Heart left ventricle (tissue), 16 donors: ENCODE results near the gene TAP2. TPM values are rescaled to one million over a fixed set of nuclear protein-coding genes. Genes with fewer than 3 reads are reported as not detected.

Source experiments
- ATAC-seq, 4 donors: fragments of 200-7000 bp; cut with Tn5 transposase; one replicate each; pipeline ENCODE4 v1.9.1; 2020 to 2022; ENCODE audit warnings: moderate library complexity in 4 of 4, mild to moderate bottlenecking in 3 of 4, moderate number of reproducible peaks in 1 of 4
- DNase-seq, 5 donors: peaks; one replicate each; pipeline ENCODE4 v3.0.0-alpha.2; 2020
- H3K27ac ChIP-seq, 12 donors: fragments of 200-600 bp; sonication (generic) in 4 of 12; one replicate each; pipeline versions ENCODE4 v1.5.0 to v1.8.0; 2016 to 2022; ENCODE audit warnings: mild to moderate bottlenecking in 2 of 12
- H3K27me3 ChIP-seq, 9 donors: fragments of 200-600 bp; sonication (generic) in 2 of 9; one replicate each; pipeline versions ENCODE4 v1.5.1 to v1.8.0; 2016 to 2022; ENCODE audit warnings: mild to moderate bottlenecking in 3 of 9
- H3K36me3 ChIP-seq, 9 donors: fragments of 200-600 bp; sonication (generic) in 2 of 9; one replicate each; pipeline versions ENCODE4 v1.5.0 to v1.8.0; 2018 to 2022; ENCODE audit warnings: mild to moderate bottlenecking in 2 of 9
- H3K4me1 ChIP-seq, 12 donors: fragments of 200-600 bp; sonication (generic) in 4 of 12; one replicate each; pipeline versions ENCODE4 v1.5.0 to v1.8.0; 2016 to 2022; ENCODE audit warnings: mild to moderate bottlenecking in 3 of 12
- H3K4me3 ChIP-seq, 12 donors: fragments of 200-600 bp; sonication (generic) in 4 of 12; one replicate each; pipeline versions ENCODE4 v1.5.0 to v1.8.0; 2017 to 2022; ENCODE audit warnings: mild to moderate bottlenecking in 9 of 12, moderate library complexity in 4 of 12
- H3K9me3 ChIP-seq, 12 donors: fragments of 200-600 bp; sonication (generic) in 4 of 12; one replicate each; pipeline versions ENCODE4 v1.5.0 to v1.8.0; 2016 to 2022; ENCODE audit warnings: mild to moderate bottlenecking in 1 of 12
- CTCF ChIP-seq, 12 donors: fragments of 200-600 bp; sonication (generic) in 4 of 12; IDR thresholded peaks; one replicate each; pipeline versions ENCODE4 v1.5.0 to v1.8.0; 2018 to 2022; ENCODE audit warnings: antibody characterized with exemption in 12 of 12, mild to moderate bottlenecking in 5 of 12
- POLR2A ChIP-seq, 2 donors: fragments of 450-650 bp; IDR thresholded peaks; one replicate each; pipeline ENCODE4 v1.6.1; 2017; ENCODE audit warnings: antibody characterized with exemption in 2 of 2, mild to moderate bottlenecking in 2 of 2, moderate library complexity in 2 of 2
- WGBS, 4 donors: extraction: QIAGEN DNeasy Blood & Tissue Kit in 2 of 4; methylation state at CpG; one replicate each; pipeline versions ENCODE4 v1.1.5 to v1.1.7; 2013 to 2018; 5-methylcytosine and 5-hydroxymethylcytosine counted together
- intact Hi-C, 10 donors: fragments of 100-400 bp; cut with DNase I; formaldehyde crosslinking; loops; one replicate each; pipeline versions ENCODE4 v1.11.1 to v1.14.2; 2022
- polyA plus RNA-seq, 2 donors: library from polyadenylated mRNA; stranded (reverse); fragments of 200-250 nt; gene quantifications; one replicate each; pipeline ENCODE4 v1.2.3, GENCODE V29; 2013
- total RNA-seq, 9 donors: library from RNA; depleted of rRNA in 2 of 9; stranded (reverse); fragments of >200 nt in 2 of 9; fragmentation: NEBNext Ultra II Directional in 3 of 9; extraction: Animal tissue kit (Norgen Biotek cat#: 25700) in 3 of 9; gene quantifications; one replicate each; pipeline versions ENCODE4 v1.1.0 to v1.2.4, GENCODE V29; 2016 to 2023
- donor health status: ischemic (EF 13 %, LVEDD 7.1; RV severe dilation, severe dysfunction).
- donor health status: healthy with polysubstance abuse.
- donor health status: DM: no; HTN: yes; CAD: no.
- donor health status: DM: no; HTN: no; CAD: no.
- donor health status: ischemic (EF 25% LVEDD 6.9; RV normal size, moderate dysfunction).
- donor health status: ischemic (EF 25% LVEDD 5.7; RV mildly dilated, moderate dysfunction).
- donor health status: healthy.
- donor health status: DM: yes; HTN: yes; CAD: no.
- donor health status: ischemic (EF 35%, LVEDD 5.7; RV mildly dilated, moderate dysfunction).
- donor health status: nonischemic (EF 11% LVEDD 7.7; RV severe dilation, severe dysfunction).
- donor health status: DM: yes; HTN: yes; CAD: no.
- donor health status: PGD.
- donor health status: ischemic (EF 29% LVEDD 5.4; RV normal size, mild dysfunction).
- donor health status: nonischemic (EF 23%, LVEDD 6.1; RV moderate dilation, normal function).

The TAP2 gene
- total and polyA plus RNA-seq, 11 donors = 5.4 to 107 (median 12.6) TPM

- H3K9me3 ChIP-seq = no peaks in the 10 kb centered on the region
- WGBS, 4 donors = 84 to 85% (median 84%) methylated on average over 1 of the region's 1 CpG
- peaks cover 0 to 55% (median 40%) of the 10 kb centered on the region in 9 donors for H3K36me3 ChIP-seq
- TF ChIP-seq CTCF (IDR thresholded peaks at IDR 0.05) = no peak
- no peak for TF ChIP-seq POLR2A (IDR thresholded peaks at IDR 0.05)
- H3K27ac ChIP-seq = no peak overlapping the region
- H3K27me3 ChIP-seq = no peaks in the 10 kb centered on the region
- intact Hi-C loops = loop anchor here in 2 of 10 donors (10.0 kb wide), 1 partner anchor 446 kb away; no protein-coding TSS in a partner anchor
- ATAC-seq = no peak
- H3K4me3 ChIP-seq = no peak overlapping the region
- peaks cover 0 to 41% (median under 1%) of the 10 kb centered on the region in 12 donors for H3K4me1 ChIP-seq
- no peak for DNase-seq
Observed at GRCh38 chr6:32860674-32861073, 22.1 kb upstream of the TAP2 start.

GRCh38 chr6:32858194-32858593 lies 19.7 kb upstream of the TAP2 start:
- H3K4me3 ChIP-seq = no peak overlapping the region
- no peak for TF ChIP-seq POLR2A (IDR thresholded peaks at IDR 0.05)
- no peak for TF ChIP-seq CTCF (IDR thresholded peaks at IDR 0.05)
- H3K9me3 ChIP-seq = no peaks in the 10 kb centered on the region
- DNase-seq (no peak), ATAC-seq (no peak)
- H3K4me1 ChIP-seq = peaks cover 0 to 52% (median 10%) of the 10 kb centered on the region in 12 donors
- WGBS, 4 donors = 81 to 89% (median 84%) methylated on average over 5 of the region's 5 CpGs
- intact Hi-C loops = no loop called here
- H3K27me3 ChIP-seq = no peaks in the 10 kb centered on the region
- H3K36me3 ChIP-seq = peaks cover 0 to 55% (median 40%) of the 10 kb centered on the region in 9 donors
- H3K27ac ChIP-seq = no peak overlapping the region

- Histone ChIP-seq H3K27ac (no peak overlapping the region), H3K9me3 (no peaks in the 10 kb centered on the region), H3K4me3 (no peak overlapping the region), H3K27me3 (no peaks in the 10 kb centered on the region), H3K36me3 (peaks cover 0 to 55% (median 40%) of the 10 kb centered on the region in 9 donors), H3K4me1 (peaks cover 0 to 54% (median 11%) of the 10 kb centered on the region in 12 donors)
- WGBS, 4 donors = 73 to 82% (median 77%) methylated on average over 14 of the region's 14 CpGs
- DNase-seq (no peak), ATAC-seq (no peak)
- intact Hi-C loops = no loop called here
- TF ChIP-seq POLR2A (IDR thresholded peaks at IDR 0.05) = no peak
- no peak for TF ChIP-seq CTCF (IDR thresholded peaks at IDR 0.05)
Observed at GRCh38 chr6:32857156-32857891, 18.8 kb upstream of the TAP2 start.

- H3K9me3 ChIP-seq = no peaks in the 10 kb centered on the region
- DNase-seq (no peak), ATAC-seq (no peak)
- WGBS, 4 donors = 77 to 89% (median 80%) methylated on average over 8 of the region's 8 CpGs
- peak overlapping the region in 11 of 12 donors; percentile 90 to 100 (median 99) for H3K27ac ChIP-seq
- TF ChIP-seq CTCF (IDR thresholded peaks at IDR 0.05) (no peak), POLR2A (IDR thresholded peaks at IDR 0.05) (no peak)
- intact Hi-C loops = loop anchor here in 3 of 10 donors (2.0 kb wide), 1 partner anchor 17 kb away; the partner anchor contains the start of gene TAP2 (in 3 of the 3)
- peak overlapping the region in 9 of 12 donors; percentile 69 to 99 (median 89) for H3K4me3 ChIP-seq
- H3K27me3 ChIP-seq = no peaks in the 10 kb centered on the region
- H3K36me3 ChIP-seq = peaks cover 0 to 65% (median 50%) of the 10 kb centered on the region in 9 donors
- peaks cover 0 to 63% (median 24%) of the 10 kb centered on the region in 12 donors for H3K4me1 ChIP-seq
Observed at GRCh38 chr6:32855467-32856174, 17.1 kb upstream of the TAP2 start.
